Measurements from ENCODE around the gene LHX3. TPM values are rescaled to one million over a fixed set of nuclear protein-coding genes. Genes with fewer than 3 reads are reported as not detected.
A peak's percentile ranks its signal among the peaks of the same experiment; 100 is the strongest.

LHX3 gene
- polyA plus RNA-seq, 3 donors from 2014 or later = not detected

GRCh38 chr9:136228107-136228875 lies 23.4 kb upstream of the LHX3 start:
- DNase-seq = no peak
- Mint-ChIP-seq H3K4me1 (peaks cover 18 to 22% of the 10 kb centered on the region in 2 donors), H3K27me3 (ENCODE audit: low read depth in 3 of 3) (peaks cover 0 to 10% (median 8%) of the 10 kb centered on the region in 3 donors), H3K36me3 (peaks cover 6 to 10% (median 6%) of the 10 kb centered on the region in 3 donors), H3K4me3 (no peak overlapping the region), H3K27ac (peak overlapping the region in 4 of 6 donors; percentile 23 to 62 (median 46)), H3K9me3 (no peaks in the 10 kb centered on the region)

GRCh38 chr9:136226680-136227407 lies 21.9 kb upstream of the LHX3 start:
- Mint-ChIP-seq H3K27me3 (ENCODE audit: low read depth in 3 of 3) (peaks cover 0 to 10% (median 10%) of the 10 kb centered on the region in 3 donors), H3K9me3 (no peaks in the 10 kb centered on the region), H3K4me3 (no peak overlapping the region), H3K4me1 (peaks cover 14 to 22% of the 10 kb centered on the region in 2 donors), H3K36me3 (peaks cover 7 to 14% (median 9%) of the 10 kb centered on the region in 3 donors), H3K27ac (peak overlapping the region in 3 of 6 donors; percentile 27 to 90 (median 71))
- DNase-seq = no peak

- Mint-ChIP-seq H3K27ac (peak overlapping the region; percentile 36 to 99 (median 90)), H3K27me3 (ENCODE audit: low read depth in 3 of 3) (peaks cover 0 to 11% (median 10%) of the 10 kb centered on the region in 3 donors), H3K4me1 (peaks cover 16 to 25% of the 10 kb centered on the region in 2 donors), H3K9me3 (no peaks in the 10 kb centered on the region), H3K36me3 (peaks cover 9 to 17% (median 10%) of the 10 kb centered on the region in 3 donors), H3K4me3 (peak overlapping the region in 2 of 5 donors; percentile 69 to 77)
- peak; percentile 23 to 71 (median 30) for DNase-seq
These were observed 21.1 kb upstream of the LHX3 start for GRCh38 chr9:136225748-136226679.

GRCh38 chr9:136225366-136225747 lies 20.4 kb upstream of the LHX3 start:
- peaks cover 9 to 17% (median 10%) of the 10 kb centered on the region in 3 donors for H3K36me3 Mint-ChIP-seq
- peak overlapping the region; percentile 36 to 99 (median 90) for H3K27ac Mint-ChIP-seq
- H3K4me1 Mint-ChIP-seq = peaks cover 16 to 25% of the 10 kb centered on the region in 2 donors
- H3K9me3 Mint-ChIP-seq = no peaks in the 10 kb centered on the region
- H3K27me3 Mint-ChIP-seq (ENCODE audit: low read depth in 3 of 3) = peaks cover 0 to 11% (median 10%) of the 10 kb centered on the region in 3 donors
- peak in 1 of 3 donors; percentile 71 for DNase-seq
- H3K4me3 Mint-ChIP-seq = peak overlapping the region in 2 of 5 donors; percentile 69 to 77

GRCh38 chr9:136223871-136224640 lies 19.1 kb upstream of the LHX3 start:
- Mint-ChIP-seq H3K4me1 (peaks cover 16 to 25% of the 10 kb centered on the region in 2 donors), H3K36me3 (peaks cover 9 to 21% (median 10%) of the 10 kb centered on the region in 3 donors), H3K27me3 (ENCODE audit: low read depth in 3 of 3) (peaks cover 0 to 10% (median 7%) of the 10 kb centered on the region in 3 donors), H3K4me3 (peak overlapping the region in 1 of 5 donors; percentile 79), H3K9me3 (no peaks in the 10 kb centered on the region), H3K27ac (peak overlapping the region in 4 of 6 donors; percentile 20 to 95 (median 62))
- peak in 1 of 3 donors; percentile 53 for DNase-seq

- H3K9me3 Mint-ChIP-seq = no peaks in the 10 kb centered on the region
- H3K4me3 Mint-ChIP-seq = no peak overlapping the region
- H3K4me1 Mint-ChIP-seq = peaks cover 14 to 19% of the 10 kb centered on the region in 2 donors
- peaks cover 9 to 23% (median 10%) of the 10 kb centered on the region in 3 donors for H3K36me3 Mint-ChIP-seq
- no peak overlapping the region for H3K27ac Mint-ChIP-seq
- no peak for DNase-seq
- H3K27me3 Mint-ChIP-seq (ENCODE audit: low read depth in 3 of 3) = peaks cover 0 to 10% (median 7%) of the 10 kb centered on the region in 3 donors
These were observed 18.0 kb upstream of the LHX3 start for GRCh38 chr9:136222906-136223285.

GRCh38 chr9:136222166-136222905 lies 17.4 kb upstream of the LHX3 start:
- Mint-ChIP-seq H3K4me1 (peaks cover 13 to 19% of the 10 kb centered on the region in 2 donors), H3K9me3 (no peaks in the 10 kb centered on the region), H3K36me3 (peaks cover 9 to 23% (median 10%) of the 10 kb centered on the region in 3 donors), H3K27me3 (ENCODE audit: low read depth in 3 of 3) (peaks cover 0 to 10% (median 7%) of the 10 kb centered on the region in 3 donors), H3K27ac (no peak overlapping the region), H3K4me3 (no peak overlapping the region)
- no peak for DNase-seq

- Mint-ChIP-seq H3K9me3 (no peaks in the 10 kb centered on the region), H3K4me3 (peak overlapping the region in 1 of 5 donors; percentile 45), H3K27me3 (ENCODE audit: low read depth in 3 of 3) (peaks cover 0 to 4% (median 3%) of the 10 kb centered on the region in 3 donors), H3K27ac (peak overlapping the region in 3 of 6 donors; percentile 11 to 76 (median 13)), H3K36me3 (peaks cover 11 to 30% (median 17%) of the 10 kb centered on the region in 3 donors), H3K4me1 (peaks cover 6 to 11% of the 10 kb centered on the region in 2 donors)
- peak in 1 of 3 donors; percentile 27 for DNase-seq
These were observed 15.2 kb upstream of the LHX3 start for GRCh38 chr9:136220017-136220729.

- H3K9me3 Mint-ChIP-seq = no peaks in the 10 kb centered on the region
- peaks cover 2 to 6% of the 10 kb centered on the region in 2 donors for H3K4me1 Mint-ChIP-seq
- H3K36me3 Mint-ChIP-seq = peaks cover 10 to 31% (median 22%) of the 10 kb centered on the region in 3 donors
- DNase-seq = no peak
- H3K27ac Mint-ChIP-seq = no peak overlapping the region
- H3K27me3 Mint-ChIP-seq (ENCODE audit: low read depth in 3 of 3) = peaks cover 0 to 3% (median 3%) of the 10 kb centered on the region in 3 donors
- no peak overlapping the region for H3K4me3 Mint-ChIP-seq
These were observed 14.3 kb upstream of the LHX3 start for GRCh38 chr9:136219276-136219675.

- H3K36me3 Mint-ChIP-seq = peaks cover 10 to 37% (median 22%) of the 10 kb centered on the region in 3 donors
- DNase-seq = no peak
- H3K4me1 Mint-ChIP-seq = peaks cover 2 to 6% of the 10 kb centered on the region in 2 donors
- H3K27me3 Mint-ChIP-seq (ENCODE audit: low read depth in 3 of 3) = peaks cover 0 to 3% (median 0%) of the 10 kb centered on the region in 3 donors
- no peak overlapping the region for H3K4me3 Mint-ChIP-seq
- no peaks in the 10 kb centered on the region for H3K9me3 Mint-ChIP-seq
- no peak overlapping the region for H3K27ac Mint-ChIP-seq
These were observed 13.7 kb upstream of the LHX3 start for GRCh38 chr9:136218673-136219072.

GRCh38 chr9:136218271-136218670 lies 13.3 kb upstream of the LHX3 start:
- Mint-ChIP-seq H3K4me1 (peaks cover 2 to 6% of the 10 kb centered on the region in 2 donors), H3K9me3 (no peaks in the 10 kb centered on the region), H3K4me3 (no peak overlapping the region), H3K36me3 (peaks cover 10 to 34% (median 20%) of the 10 kb centered on the region in 3 donors), H3K27ac (no peak overlapping the region), H3K27me3 (ENCODE audit: low read depth in 3 of 3) (peaks cover 0 to 3% (median 0%) of the 10 kb centered on the region in 3 donors)
- DNase-seq = no peak

Data from immature natural killer cell (primary cell).